HG02938 (cell line): ENCODE results near the gene CLEC9A.

Source experiments
- ATAC-seq: cut with Tn5 transposase; IDR thresholded peaks from one replicate; pipeline ENCODE4 v1.9.1; 2021; ENCODE audit warnings: mild to moderate bottlenecking, moderate library complexity; ENCODE audit not compliant: unreplicated experiment

CLEC9A gene

DNA sequence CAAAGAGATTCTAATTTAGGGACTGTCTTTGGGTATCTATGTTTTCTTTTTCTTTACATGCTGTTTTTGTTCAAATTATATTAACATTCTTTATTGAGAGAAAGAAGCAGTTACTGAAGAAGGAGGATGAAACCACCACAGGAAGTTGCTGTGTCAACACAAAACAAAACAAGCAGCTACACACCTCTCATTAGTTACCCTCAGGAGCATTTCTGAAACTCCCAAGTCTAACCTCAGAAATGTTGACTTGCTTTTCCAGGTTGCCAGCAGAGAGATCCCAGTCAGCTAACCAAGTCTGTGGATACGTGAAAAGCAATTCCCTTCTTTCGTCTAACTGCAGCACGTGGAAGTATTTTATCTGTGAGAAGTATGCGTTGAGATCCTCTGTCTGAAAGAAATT, 34.8 kb downstream of the CLEC9A start:
- no peak for ATAC-seq

DNA sequence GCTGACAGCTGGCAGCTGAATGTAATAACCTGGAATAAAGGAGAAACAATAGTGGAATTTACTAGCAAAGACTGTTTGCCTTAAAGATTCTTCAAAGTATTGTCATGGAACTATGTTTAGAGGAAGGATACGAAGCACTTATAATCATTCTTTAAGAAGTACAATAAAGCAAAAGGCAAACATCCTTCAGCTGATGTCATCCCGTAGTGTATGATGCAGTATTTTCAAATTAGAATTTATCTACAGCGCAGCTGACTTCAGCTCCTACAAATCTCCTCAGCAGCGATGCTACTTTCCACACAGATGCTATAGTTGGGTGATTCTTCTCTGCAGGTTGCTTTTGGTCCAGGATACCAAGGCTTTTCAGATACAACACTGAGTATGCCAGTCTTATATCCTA, 36.8 kb downstream of the CLEC9A start:
- no peak for ATAC-seq

DNA sequence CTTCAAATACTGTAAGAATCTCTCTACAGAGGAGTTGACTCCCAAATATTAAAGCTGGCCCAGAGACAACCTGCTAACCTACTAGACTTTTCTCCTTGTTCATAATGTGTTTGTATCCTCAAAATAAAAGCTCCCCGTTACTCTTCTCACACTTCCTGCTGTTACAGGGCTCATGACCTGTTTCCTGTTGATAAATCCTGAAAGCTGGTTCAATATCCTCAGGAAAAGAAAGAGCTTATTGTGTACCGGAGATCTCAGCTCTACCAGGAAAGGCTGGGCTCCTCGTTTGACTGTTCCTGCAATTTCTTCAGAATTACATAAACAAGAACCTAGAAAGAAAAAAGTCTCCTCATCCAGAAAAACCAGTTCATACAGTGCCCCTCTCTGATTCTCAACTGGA, 37.5 kb downstream of the CLEC9A start:
- no peak for ATAC-seq

DNA sequence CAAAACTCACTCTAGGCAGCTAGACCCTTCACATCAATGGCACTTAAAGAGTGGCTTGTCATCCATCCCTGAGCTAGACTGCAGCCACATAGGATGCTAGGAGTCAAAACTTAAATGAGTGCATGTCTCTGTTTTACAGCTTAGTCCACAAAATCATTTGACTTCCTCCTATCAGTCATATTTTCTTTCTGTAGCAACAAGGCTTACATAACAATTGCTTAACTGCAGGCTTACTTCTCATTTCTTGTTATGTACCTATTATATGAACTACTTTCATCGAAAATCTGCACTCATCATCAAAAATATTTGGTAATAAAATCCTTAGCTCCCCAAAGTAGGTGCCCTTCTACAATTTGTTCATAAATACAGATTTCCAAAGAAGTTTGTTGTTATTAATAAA, 38.2 kb downstream of the CLEC9A start:
- ATAC-seq = no peak

DNA sequence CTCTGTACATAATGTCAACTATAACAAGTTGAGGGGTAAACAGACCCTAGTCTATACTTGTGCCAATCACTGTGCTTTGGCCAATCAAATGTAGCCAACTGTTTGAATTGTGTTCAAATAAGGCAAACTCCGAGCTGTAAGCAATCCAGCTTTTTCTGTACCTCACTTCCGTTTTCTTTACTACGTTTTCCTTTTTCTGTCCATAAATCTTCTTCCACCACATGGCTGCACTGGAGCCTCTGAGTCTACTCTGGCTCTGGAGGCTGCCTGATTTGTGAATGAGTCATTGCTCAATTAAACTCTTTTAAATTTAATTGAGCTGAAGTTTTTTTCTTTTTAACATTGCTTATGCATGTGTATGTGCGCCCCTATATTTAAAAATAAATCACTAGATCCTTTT, 38.6 kb downstream of the CLEC9A start:
- ATAC-seq = no peak

DNA sequence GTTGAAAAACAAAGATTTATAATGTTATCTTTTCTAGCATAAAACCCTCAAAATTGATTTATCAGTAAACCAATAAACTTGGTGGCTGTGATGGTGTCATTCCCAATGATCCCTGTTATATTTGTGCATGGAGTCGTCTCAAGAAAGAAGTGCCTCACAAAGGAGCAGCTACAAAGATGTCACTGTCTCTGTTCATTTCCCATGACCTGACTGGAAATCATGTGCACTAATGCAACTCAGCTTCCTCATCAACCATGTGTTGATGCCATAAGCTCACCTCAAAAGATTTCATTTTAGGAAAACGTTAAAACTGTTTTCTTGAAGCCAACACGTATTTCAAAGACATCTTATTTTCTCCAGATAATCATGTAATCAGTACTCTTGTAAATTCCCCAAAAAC, 39.5 kb downstream of the CLEC9A start:
- ATAC-seq = no peak

DNA sequence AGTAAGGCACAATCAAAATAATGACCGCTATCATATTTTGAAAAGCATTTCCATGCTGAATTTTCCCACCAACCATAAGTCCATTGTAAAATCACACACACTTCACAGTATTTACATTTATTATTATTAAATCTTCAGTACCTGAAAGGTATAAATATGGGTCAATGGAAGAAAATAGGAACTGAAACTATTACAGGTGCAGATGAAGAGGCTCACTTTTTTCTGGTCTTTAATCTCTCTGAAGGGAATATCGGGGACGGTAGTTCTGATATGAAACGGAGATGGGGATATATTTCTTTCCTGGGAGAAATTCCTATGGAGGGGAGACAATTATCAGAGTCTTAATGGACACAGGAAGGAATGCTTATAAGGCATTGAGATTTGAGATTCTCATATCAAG, 39.9 kb downstream of the CLEC9A start:
- no peak for ATAC-seq

DNA sequence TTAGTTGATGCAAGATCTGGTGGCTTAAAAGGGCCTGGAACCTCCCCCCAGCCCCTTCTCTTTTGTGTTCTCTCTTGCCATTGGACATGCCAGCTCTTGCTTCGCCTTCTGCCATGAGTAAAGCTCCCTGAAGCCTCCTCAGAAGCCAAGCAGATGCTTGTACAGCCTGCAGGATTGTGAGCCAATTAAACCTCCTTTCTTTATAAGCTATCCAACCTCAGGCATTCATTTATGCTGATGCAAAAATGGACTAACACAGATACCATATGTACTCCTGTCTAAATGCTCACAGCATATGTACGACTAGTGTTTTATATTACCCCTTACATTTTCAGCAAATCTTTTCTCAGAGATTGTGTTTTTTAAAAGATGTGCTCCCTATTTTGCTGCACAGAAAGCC, 41.6 kb downstream of the CLEC9A start:
- no peak for ATAC-seq

DNA sequence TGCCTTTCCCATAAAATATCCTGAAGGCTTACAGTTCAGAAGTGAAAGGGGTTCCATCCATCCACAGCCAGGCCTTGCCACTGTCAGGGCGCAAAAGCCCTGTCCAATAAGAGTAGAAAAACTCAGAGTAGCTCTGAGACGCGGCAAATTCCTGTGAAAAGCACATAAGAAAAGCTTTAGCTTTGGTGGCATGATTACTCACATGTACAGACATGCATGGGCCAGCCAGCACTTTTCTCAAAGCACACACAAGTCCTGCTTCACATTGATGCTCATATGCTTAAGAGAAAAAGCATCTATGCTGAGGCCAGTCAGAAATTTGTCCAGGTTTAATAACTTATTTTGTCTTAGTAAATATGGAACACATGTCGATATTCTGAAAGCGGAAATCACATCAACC, 42.8 kb downstream of the CLEC9A start:
- no peak for ATAC-seq

DNA sequence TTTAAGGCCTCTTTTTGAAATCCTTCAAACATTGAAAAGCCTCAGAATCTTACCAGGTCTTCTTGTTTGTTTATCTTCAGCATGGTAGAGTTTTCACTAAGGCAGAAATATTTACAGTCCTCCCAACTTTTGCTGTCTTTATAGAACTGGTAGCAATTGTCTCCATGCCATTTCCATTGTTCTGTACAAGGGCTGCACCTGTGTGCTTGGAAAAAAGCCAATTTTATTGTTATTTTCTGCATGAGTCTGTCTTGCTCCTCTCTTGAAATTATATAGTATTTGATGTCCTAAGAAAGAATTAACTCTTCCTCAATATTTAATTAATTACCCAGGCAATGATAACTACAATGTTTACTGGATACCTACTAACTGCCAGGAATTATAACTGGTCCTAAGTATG, 45.0 kb downstream of the CLEC9A start:
- ATAC-seq = no peak

DNA sequence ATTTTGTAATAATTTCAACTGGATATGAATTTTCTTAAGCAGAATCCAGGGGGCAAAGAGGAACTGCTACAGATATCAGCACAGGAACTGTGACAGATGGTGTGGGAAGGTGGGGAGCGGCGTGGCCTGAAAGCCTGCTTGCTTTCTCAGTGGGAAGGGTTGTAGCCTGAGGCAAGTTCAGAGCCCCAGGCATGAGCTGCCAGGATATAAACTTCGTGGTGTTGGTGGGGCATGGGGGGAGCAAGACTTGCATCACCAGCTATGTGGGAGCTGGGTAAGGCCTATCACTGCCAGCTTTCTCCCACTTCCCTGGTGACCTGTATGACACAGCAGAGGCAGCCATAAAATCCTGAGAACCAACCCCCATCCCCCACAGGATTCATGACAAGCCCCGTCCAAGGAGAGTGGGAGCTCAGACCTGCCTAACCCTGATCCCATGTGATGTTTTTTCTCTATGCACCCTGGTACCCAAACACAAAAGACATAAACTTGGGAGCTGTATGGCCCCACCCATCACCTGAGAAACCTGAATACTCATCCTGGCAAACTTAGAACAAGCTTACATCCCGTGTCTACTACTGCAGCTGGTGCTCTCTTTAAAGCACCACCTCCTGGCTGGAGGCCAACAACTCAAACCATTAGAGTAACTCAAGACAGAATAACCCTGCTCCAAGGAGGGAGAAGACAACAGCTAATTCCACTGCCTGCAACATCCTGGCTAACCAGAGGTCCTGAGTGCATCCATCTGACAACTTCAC, 51.8 kb downstream of the CLEC9A start:
- ATAC-seq = no peak

DNA sequence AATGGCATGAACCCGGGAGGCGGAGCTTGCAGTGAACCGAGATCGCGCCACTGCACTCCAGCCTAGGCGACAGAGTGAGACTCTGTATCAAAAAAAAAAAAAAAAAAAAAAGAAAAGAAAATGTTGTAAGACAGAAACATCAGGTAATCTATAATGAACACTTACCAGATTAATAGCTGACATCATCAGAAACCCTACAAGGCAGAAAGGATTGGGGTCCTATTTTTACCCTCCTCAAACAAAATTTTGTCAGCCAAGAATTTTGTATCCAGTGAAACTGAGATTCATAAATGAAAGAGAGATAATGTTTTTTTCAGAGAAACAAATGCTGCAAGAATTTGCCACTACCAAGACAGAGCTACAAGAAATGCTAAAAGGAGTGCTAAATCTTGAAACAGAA, 54.3 kb downstream of the CLEC9A start:
- no peak for ATAC-seq

DNA sequence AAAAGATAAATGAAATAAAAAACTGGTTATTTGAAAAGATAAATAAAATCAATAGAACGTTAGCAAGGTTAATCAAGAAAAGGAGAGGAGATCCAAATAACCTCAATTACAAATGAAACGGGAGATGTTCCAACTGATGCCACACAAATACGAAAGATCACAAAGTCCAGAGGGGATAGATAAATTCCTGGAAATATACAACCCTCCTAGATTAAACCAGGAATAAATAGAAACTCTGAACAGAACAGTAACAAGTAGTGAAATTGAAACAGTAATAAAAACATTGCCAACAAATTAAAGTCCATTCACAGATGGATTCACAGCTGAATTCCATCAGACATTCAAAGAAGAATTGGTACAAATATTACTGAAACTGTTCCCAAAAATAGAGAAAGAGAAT, 55.9 kb downstream of the CLEC9A start:
- ATAC-seq = no peak

DNA sequence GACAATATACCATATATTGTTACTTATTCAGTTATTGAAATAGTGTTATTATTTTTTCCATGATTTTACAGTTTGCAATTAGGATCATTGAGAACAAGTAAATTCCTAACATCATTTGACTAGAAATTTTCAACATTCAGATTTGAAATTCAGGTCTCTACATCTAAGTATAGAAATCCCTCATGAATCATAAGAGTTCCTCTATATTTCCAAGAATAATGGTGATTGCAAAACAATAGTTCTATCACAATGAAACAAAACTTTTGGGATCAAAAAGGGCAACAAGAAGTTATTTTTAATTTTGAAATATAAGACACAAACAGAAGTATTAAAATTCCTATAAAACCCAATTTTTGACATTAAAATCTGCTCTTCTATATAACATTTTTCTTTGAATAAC, 57.5 kb downstream of the CLEC9A start:
- no peak for ATAC-seq

DNA sequence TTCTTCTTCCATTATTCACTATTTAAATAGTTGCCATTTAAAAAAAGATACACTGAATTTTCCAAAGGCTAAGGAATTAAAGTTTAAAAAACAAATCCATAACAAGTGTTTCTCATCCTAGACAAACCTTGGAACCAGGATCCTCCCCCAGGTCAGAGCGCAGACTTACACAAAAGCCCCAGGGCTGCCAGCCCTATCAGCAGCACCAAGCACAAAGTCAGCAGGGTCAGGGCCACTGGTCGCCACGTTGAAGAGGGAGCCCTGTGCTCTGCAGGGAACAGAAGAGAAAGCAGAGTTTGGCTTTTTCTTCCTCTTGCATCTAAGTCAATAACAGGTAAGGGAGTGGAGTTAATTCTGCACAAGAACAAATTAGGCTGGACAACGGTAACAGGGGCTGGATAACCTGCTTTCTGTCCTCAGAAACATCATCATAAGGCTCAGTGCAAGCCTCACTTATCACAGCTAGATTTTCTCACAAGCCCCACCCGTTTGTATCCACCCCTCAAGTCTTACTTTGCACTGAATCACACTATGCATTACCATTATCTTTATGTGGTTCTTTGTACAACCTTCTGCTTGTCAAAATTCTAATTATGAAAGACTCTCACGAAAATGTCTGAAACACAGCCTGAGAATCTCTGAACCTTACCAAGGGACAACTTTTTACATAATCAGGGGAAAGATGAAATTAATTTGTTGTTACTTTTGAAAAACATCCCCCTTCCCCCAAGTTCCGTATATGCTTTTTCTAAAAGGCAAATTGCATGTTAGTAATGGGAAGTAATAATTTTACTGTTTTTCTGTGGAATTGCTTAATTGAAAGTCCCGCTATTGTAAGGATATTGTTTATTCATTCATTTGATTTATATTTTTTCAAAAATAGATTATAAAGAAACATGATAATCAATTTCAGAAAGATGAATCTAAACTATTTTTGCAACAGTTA, 58.7 kb downstream of the CLEC9A start:
- no peak for ATAC-seq

DNA sequence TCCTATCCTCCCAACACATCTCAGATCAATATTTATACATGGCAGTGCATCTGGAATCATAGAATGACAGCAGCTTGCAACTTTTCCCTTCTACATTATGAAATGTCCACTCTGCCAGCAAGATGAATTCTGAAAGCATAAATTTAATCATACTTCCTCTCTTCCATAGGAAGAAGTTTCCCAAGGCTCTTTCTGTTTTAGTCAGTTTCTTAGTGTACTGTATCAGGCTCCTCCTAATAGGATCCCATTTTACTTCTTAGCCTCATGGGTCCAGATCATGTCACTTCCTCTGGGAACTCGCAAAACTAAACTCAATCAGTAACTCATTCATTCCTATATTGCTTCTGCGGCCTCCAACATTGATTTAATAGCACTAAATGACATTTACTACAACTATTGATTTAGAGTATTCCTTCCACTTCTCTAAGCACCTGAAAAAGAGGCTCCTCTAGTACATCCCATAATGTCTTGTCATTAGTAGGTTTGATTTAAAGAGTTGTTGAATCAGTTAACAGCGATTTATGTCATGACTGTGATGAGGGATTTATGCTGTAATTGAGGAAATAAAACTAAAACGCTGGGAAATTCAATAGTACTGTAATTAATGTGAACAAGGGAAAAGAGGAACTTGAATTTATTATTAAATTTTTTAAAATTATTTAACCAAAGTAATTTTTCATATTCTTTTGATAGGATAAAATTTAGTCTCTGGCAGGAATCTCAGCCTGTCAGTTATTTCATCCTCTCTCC, 64.3 kb downstream of the CLEC9A start:
- ATAC-seq = no peak

DNA sequence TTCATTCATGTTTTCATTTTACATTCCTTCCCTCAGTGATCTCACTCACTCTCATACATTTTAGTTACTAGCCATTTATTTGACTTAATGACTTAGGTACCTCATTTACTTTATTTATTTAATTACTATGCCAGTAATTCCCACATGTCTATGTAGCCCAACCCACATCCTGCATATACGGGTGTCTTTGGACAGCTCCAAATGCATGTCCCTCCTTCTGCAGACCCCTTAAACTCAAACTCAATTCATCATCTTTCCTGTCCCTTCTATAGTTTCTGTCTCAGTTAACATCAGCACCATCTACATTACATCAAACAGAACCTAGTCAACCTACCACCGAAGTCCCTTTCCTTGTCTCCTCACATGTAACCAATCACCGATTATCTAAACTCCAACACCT, 65.5 kb downstream of the CLEC9A start:
- no peak for ATAC-seq

DNA sequence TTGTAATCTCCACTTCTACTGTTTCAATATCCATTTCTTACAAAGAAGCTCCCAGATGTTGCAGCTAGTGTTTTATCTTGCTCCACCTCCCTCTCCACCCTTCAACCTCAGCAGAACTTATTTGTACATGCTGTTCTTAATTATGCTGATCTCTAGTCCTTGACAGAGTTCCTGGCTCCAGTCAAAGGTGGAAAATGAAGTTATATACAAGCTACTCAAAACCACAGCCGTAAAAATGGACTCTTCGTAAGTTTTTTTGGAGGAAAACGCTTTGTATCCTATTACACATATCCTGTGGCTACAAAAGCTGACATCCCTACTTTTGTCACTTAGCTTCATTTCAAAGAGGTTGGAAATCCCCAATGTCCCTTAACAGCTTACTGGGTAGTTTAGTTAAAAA, 67.0 kb downstream of the CLEC9A start:
- ATAC-seq = no peak

DNA sequence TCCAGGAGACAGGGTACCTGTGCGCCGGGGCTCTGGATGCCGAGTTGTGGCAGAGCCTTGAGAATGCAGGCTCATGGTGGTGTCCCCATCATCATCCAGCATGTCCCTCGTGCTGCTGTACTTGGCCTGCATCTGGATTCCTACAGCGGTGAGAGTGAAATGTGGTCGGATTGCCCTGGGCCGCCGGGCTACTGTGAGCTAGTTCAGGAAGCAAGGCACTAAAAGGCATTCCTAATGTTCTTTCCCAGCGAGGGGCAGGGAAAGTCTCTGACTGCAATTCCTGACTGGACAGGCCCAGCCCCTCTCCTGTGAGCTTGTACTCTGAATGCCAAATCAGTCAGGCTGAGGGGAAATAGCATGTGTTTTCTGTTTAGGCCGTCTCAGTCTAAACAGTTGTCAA, 68.3 kb downstream of the CLEC9A start, which contains the start of gene CLEC1A:
TSS of gene CLEC1A (minus strand) at position 195 of the 400 bp plus-strand sequence. CDS start at position 132, 63 bp downstream.
- ATAC-seq = no peak

DNA sequence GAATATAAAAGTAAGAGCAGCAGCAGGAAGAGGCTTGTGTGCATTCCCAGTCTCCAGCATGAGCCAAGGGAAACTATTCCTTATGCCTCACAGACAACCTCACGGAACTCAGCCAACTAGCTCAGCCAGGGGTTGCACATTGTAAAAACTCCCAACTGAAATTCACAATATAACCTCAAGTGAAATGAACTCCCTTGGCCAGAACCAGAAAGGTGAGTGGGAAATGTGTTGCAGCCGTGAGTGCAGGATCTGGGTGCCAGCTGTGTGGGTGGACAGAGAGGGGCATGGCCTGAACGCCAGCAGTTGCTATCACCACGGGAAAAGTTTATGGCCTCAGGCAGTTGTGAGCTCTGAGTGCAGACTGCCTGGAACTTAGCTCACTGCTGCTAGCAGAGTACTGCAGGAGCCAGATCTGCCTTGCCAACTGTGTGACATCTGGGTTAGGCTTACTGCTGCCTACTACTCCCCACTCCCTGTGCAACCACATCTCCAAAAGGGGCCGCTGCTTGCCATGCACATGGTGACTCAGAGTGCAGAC, 70.6 kb downstream of the CLEC9A start:
- ATAC-seq = no peak

DNA sequence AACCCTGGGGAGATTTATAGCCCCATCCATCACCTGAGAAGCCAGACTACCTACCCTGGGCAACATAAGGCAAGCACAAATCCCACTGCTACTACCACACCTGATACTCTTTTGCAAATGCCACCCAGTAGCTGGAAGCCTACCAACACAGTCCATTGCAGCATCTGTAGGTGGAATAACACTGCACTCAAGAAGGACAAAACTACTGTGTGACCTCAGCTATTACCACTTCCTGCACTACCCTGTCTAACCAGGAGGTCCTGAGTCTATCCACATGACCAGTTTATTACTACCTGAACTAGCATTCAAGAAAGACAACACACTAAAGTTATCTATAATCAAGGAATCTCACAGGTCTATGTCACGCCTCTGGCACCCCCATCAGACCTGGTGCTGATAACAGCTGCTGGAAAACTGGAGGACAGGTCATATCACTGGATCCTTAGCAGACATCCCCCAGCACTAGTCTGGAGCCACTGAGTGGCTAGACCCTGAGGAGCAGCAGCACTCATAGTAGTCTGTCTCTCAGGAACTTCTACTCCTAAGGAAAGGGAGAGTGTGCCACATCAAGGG, 71.3 kb downstream of the CLEC9A start:
- ATAC-seq = no peak
